ENCODE results near the gene KIAA1755.

- no peak for TF ChIP-seq POLR2A (IDR thresholded peaks at IDR 0.05)
- no peak for TF ChIP-seq CTCF (IDR thresholded peaks at IDR 0.05 in 8 of 11, conservative IDR thresholded peaks at IDR 0.05 in 3 of 11)
- no peak for TF ChIP-seq POLR2AphosphoS5 (IDR thresholded peaks at IDR 0.05)
Observed at GRCh38 chr20:38202153-38202981, 58.2 kb downstream of the KIAA1755 start.

All from spleen (tissue), 7 donors.